Mesothelial cell of epicardium (in vitro differentiated cells): ENCODE results near the gene TSPYL4. TPM values are rescaled to one million over a fixed set of nuclear protein-coding genes. Genes with fewer than 3 reads are reported as not detected.

Source experiments
- DNase-seq, 2 experiments: peaks; one replicate each; pipeline ENCODE4 v3.0.0; 2021; ENCODE audit warnings: low spot score in 2 of 2; ENCODE audit not compliant: unreplicated experiment in 2 of 2
- H3K27ac Mint-ChIP-seq: 2 replicates; pipeline ENCODE4 v1.8.0; 2021; ENCODE audit warnings: mixed read lengths
- H3K27me3 Mint-ChIP-seq: 2 replicates; pipeline ENCODE4 v1.8.0; 2021; ENCODE audit warnings: low read depth, mixed read lengths
- H3K36me3 Mint-ChIP-seq: 2 replicates; pipeline ENCODE4 v1.8.0; 2021; ENCODE audit warnings: mixed read lengths
- H3K4me1 Mint-ChIP-seq: 2 replicates; pipeline ENCODE4 v1.8.0; 2021; ENCODE audit warnings: mixed read lengths
- H3K4me3 Mint-ChIP-seq: 2 replicates; pipeline ENCODE4 v1.8.0; 2021; ENCODE audit warnings: mild to moderate bottlenecking, moderate library complexity, mixed read lengths
- H3K9me3 Mint-ChIP-seq: 2 replicates; pipeline ENCODE4 v1.8.0; 2021; ENCODE audit warnings: mixed read lengths
- CTCF ChIP-seq: fragments of 200-600 bp; sonication (generic); IDR thresholded peaks from one replicate; pipeline ENCODE4 v1.5.0; 2021; ENCODE audit warnings: antibody characterized with exemption; ENCODE audit not compliant: unreplicated experiment
- total RNA-seq: library from RNA; stranded (reverse); gene quantifications from 3 replicates; pipeline ENCODE4 v1.2.1, GENCODE V29; 2021

Gene TSPYL4
- total RNA-seq, 1 donor from 2014 or later: 44.0 TPM

- Mint-ChIP-seq H3K4me3 (no peak overlapping the region), H3K9me3 (peaks cover 24% of the 10 kb centered on the region), H3K36me3 (peaks cover 45% of the 10 kb centered on the region), H3K27ac (no peak overlapping the region), H3K4me1 (no peaks in the 10 kb centered on the region), H3K27me3 (no peaks in the 10 kb centered on the region)
- no peak for DNase-seq
- TF ChIP-seq CTCF: no peak
Measured at GRCh38 chr6:116258520-116258919, 4.6 kb upstream of the TSPYL4 start.

DNA sequence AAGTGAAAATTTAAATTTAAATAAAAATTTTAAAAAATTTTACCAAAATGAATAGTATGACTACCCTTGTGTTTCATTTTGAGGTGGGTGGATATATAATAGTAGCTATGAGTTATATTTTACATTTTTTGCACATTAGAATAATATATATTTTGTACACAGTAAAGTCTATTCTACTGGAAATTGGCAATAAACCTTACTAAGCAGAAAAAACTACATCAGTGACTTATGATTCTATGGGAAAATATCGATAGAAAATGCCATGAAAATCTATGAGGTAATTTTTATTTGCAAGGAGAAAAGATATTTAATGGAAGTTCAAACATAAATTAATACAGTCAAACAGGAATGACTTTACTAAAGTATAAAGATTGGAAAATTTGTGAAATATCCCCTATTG is 2.8 kb upstream of the TSPYL4 start:
- H3K27me3 Mint-ChIP-seq: no peaks in the 10 kb centered on the region
- DNase-seq: no peak
- H3K4me3 Mint-ChIP-seq: no peak overlapping the region
- no peak overlapping the region for H3K27ac Mint-ChIP-seq
- H3K36me3 Mint-ChIP-seq: peaks cover 27% of the 10 kb centered on the region
- H3K4me1 Mint-ChIP-seq: peaks cover 9% of the 10 kb centered on the region
- peaks cover 6% of the 10 kb centered on the region for H3K9me3 Mint-ChIP-seq
- no peak for TF ChIP-seq CTCF

DNA sequence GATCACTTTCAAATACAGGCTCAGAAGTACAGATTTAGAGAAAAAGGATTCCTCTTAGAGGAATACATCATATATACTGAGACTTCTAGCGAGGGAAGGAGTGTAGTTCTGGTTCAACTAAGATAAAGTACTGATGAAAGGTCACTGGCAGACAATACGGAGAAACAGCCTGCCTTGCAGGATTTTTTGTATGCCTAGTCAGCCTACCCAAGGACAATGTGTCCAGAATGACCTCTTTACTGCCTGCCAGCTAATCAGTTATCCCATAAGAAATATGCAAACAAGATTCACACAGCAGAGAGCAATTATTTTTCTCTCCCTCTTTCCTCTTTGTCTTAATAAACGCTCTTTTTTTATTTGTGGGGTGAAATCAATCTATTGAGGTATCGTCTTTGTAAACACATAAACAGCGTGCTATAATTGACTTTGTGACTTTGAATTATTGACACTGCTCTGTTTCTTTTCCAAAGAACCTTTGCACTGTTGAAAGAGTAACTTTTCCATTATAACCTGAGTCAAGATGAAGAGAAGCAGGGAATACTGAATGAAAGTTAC is 1.4 kb upstream of the TSPYL4 start:
- Mint-ChIP-seq H3K4me1 (peaks cover 22% of the 10 kb centered on the region), H3K27me3 (no peaks in the 10 kb centered on the region), H3K4me3 (no peak overlapping the region), H3K9me3 (no peaks in the 10 kb centered on the region), H3K27ac (no peak overlapping the region), H3K36me3 (peaks cover 16% of the 10 kb centered on the region)
- TF ChIP-seq CTCF: no peak
- no peak for DNase-seq

DNA sequence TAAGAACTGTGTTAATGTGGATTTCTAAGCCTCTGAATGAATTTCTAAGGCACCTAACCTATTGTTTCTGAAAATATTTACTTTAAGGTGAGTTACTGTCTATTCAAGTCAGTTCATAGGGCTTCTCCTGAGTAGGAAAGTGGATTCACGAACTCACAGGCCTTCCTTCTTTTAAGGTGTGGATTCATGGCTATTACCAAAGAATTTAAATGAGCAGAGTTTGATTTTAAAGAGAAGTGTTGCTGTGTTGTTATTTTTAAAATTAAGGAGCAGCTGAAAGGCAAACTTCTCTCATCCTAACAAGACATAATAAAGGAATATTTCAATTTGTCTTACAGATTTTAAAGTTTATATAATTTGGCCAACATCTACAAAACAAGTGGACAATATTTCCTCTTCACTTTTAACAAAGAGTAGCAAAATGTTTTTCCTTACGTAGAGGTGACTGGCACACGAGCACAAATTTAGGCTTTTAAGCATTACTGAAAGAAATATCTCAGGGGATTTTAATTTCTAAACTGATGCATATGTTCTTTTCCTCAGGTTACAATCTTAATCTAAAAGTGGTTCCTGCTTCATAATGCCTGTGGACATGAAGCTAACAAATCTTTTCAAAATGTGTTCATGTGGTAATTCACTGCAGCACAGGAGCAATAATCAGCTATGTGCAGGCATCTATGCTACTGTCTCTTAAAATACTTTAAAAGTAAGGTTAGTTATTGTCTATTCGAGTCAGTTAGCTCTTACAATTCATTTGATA is 602 bp upstream of the TSPYL4 start:
- Mint-ChIP-seq H3K27ac (no peak overlapping the region), H3K4me1 (peaks cover 27% of the 10 kb centered on the region), H3K36me3 (peaks cover 7% of the 10 kb centered on the region), H3K9me3 (no peaks in the 10 kb centered on the region), H3K27me3 (no peaks in the 10 kb centered on the region), H3K4me3 (no peak overlapping the region)
- no peak for DNase-seq
- TF ChIP-seq CTCF: no peak

DNA sequence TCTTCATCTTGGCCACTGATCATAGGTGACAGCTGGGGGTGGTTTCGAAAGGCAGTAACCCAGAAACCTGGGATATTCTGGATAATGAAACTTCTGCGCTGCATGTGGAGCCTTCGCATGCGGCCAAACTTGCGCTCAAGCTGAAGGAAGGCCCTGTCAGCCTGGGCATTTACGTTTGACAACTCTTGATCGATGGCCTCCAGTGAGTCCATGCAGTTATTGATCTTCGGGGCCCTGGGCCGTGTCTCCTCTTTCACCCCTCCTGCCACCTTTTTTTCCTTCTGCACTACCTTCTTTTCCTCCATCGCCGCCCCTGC is 729 bp downstream of the TSPYL4 start:
- TF ChIP-seq CTCF: no peak
- Mint-ChIP-seq H3K4me3 (no peak overlapping the region), H3K9me3 (no peaks in the 10 kb centered on the region), H3K36me3 (peaks cover 1% of the 10 kb centered on the region), H3K4me1 (peaks cover 34% of the 10 kb centered on the region), H3K27ac (no peak overlapping the region), H3K27me3 (no peaks in the 10 kb centered on the region)
- no peak for DNase-seq
